Cardiac fibroblast (primary cell): ENCODE data around the gene MBD6.

ENCODE experiments used
- DNase-seq, 2 donors: peaks; one replicate each; pipeline versions ENCODE4 v3.0.0 to v3.0.0-alpha.2; 2010; ENCODE audit warnings: low read depth in 2 of 2
- H3K4me3 ChIP-seq, 2 donors: replicated peaks in 1 of 2; 1 replicate in 1 of 2; 2 replicates in 1 of 2; pipeline ENCODE4 v1.5.1; 2011; ENCODE audit warnings: low read depth in 2 of 2, low read length in 2 of 2, mild to moderate bottlenecking in 2 of 2, moderate library complexity in 1 of 2
- TF ChIP-seq, protein P1 (sequence below): IDR thresholded peaks from one replicate; pipeline ENCODE4 v1.5.1; 2011; ENCODE audit warnings: low read depth, mild to moderate bottlenecking, low read length, inconsistent platforms

MBD6 gene

DNA sequence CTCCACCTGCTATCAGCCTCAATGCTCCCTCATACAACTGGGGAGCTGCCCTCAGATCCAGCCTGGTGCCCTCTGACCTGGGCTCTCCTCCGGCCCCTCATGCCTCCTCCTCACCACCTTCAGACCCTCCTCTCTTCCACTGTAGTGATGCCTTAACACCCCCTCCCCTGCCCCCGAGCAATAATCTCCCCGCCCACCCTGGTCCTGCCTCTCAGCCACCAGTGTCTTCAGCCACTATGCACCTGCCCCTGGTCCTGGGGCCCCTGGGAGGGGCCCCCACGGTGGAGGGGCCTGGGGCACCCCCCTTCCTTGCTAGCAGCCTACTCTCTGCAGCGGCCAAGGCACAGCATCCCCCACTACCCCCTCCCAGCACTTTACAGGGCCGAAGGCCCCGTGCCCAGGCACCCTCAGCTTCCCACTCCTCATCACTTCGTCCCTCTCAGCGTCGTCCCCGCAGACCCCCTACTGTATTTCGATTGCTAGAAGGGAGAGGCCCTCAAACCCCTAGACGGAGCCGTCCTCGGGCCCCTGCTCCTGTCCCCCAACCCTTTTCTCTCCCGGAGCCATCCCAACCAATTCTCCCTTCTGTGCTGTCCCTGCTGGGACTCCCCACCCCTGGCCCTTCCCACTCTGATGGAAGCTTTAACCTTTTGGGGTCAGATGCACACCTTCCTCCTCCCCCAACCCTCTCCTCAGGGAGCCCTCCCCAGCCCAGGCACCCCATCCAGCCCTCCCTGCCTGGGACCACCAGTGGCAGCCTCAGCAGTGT is 3.2 kb downstream of the MBD6 start:
- no peak overlapping the region for H3K4me3 ChIP-seq
- TF ChIP-seq, protein P1, sequence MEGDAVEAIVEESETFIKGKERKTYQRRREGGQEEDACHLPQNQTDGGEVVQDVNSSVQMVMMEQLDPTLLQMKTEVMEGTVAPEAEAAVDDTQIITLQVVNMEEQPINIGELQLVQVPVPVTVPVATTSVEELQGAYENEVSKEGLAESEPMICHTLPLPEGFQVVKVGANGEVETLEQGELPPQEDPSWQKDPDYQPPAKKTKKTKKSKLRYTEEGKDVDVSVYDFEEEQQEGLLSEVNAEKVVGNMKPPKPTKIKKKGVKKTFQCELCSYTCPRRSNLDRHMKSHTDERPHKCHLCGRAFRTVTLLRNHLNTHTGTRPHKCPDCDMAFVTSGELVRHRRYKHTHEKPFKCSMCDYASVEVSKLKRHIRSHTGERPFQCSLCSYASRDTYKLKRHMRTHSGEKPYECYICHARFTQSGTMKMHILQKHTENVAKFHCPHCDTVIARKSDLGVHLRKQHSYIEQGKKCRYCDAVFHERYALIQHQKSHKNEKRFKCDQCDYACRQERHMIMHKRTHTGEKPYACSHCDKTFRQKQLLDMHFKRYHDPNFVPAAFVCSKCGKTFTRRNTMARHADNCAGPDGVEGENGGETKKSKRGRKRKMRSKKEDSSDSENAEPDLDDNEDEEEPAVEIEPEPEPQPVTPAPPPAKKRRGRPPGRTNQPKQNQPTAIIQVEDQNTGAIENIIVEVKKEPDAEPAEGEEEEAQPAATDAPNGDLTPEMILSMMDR: no peak
- DNase-seq: no peak

DNA sequence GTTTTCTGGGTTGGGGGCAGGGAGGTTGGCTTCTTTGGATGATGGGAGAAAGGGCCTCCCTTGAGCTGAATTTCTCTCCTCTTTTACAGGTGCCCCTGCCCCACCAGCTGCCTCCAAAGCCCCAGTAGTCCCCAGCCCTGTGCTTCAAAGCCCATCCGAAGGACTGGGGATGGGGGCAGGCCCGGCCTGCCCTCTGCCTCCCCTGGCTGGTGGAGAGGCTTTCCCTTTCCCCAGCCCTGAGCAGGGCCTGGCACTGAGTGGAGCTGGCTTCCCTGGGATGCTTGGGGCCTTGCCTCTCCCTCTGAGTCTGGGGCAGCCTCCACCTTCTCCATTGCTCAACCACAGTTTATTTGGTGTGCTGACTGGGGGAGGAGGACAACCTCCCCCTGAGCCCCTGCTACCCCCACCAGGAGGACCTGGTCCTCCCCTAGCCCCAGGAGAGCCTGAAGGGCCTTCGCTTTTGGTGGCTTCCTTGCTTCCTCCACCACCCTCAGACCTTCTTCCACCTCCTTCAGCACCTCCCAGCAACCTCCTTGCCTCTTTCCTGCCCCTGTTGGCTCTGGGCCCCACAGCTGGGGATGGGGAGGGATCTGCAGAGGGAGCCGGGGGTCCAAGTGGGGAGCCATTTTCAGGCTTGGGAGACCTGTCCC is 4.0 kb downstream of the MBD6 start:
- no peak for DNase-seq
- TF ChIP-seq, protein P1: no peak
- H3K4me3 ChIP-seq: no peak overlapping the region

DNA sequence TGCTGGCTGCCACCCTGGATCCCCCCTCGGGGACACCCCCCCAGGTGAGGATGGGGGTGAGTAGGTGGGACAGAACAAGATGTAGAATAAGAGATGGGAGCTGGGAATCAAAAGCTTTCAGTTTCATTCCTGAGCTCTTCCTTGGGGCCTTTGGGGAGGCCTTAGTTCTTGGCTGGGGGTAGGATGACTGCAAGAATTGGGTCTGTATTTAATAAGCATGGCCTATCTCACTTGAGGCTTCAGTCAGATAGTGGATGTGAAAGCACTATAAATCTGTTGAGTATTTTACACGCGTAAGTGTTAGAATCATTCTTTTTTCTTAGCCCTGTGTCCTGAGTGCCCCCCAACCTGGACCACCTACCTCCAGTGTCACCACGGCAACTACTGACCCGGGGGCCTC is 4.6 kb downstream of the MBD6 start:
- TF ChIP-seq, protein P1: no peak
- H3K4me3 ChIP-seq: no peak overlapping the region
- no peak for DNase-seq

DNA sequence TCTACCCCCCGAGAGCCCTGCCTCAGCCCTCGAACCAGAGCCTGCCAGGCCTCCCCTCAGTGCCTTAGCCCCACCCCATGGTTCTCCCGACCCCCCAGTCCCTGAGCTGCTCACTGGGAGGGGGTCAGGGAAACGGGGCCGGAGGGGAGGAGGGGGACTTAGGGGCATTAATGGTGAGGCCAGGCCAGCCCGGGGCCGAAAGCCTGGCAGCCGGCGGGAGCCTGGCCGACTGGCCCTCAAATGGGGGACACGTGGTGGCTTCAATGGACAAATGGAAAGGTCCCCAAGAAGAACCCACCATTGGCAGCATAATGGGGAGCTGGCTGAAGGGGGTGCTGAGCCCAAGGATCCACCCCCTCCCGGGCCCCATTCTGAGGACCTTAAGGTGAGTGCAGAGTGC is 5.6 kb downstream of the MBD6 start:
- TF ChIP-seq, protein P1: no peak
- H3K4me3 ChIP-seq: no peak overlapping the region
- no peak for DNase-seq

DNA sequence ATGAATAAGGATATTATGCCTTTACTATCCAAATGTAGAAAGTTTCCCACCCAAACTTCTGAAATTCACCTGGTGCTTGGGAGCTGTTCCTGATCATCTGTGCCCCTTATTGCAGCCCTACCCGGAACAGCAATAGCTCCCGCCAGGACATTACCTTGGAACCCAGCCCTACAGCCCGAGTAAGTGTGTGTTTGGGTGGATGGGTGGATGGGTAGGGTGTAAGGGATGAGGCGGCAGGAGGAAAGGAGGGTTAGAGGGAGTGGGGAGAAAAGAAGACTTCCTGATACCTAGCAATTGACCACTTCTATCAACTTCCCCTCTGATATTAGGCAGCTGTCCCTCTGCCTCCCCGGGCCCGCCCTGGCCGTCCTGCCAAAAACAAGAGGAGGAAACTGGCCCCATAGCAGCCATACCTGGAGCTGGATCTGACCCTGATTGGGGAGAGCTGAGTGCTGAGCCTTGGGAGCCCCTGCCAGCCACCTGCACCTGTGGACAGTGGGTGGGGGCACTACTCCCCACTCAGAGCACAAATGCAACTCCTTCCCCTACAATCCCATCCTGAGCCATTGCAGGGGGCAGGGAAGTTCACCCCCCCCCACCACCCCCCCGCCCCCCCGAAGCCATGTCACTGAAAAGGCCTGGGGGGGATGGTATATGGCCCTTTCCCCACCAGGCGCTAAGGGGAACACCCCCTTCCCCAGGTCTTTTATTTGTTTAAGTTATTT is 6.4 kb downstream of the MBD6 start:
- TF ChIP-seq, protein P1: no peak
- DNase-seq: no peak
- H3K4me3 ChIP-seq: no peak overlapping the region

DNA sequence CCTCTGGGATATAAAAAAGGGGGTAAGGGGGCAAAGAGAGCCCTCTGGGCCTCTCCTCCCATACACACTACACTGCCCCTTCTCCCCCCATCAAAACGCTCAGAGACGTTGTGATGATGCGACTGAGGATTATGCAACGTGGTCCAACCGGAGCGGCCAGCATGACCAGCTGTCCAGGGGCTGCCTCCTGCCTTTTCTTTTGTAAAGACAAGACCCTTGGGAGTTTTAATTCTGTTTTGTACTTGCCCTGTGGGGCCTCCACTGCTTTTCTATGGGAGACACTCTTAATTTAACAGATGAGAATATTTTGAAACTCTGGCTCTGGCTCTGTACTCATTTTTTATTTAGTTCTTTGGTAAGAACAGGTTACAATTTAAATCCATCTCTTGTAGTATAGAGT is 7.2 kb downstream of the MBD6 start:
- DNase-seq: no peak
- TF ChIP-seq, protein P1: no peak
- H3K4me3 ChIP-seq: no peak overlapping the region
